HCT116 (cell line): ENCODE data around the gene MTHFS. TPM values are rescaled to one million over a fixed set of nuclear protein-coding genes. Genes with fewer than 3 reads are reported as not detected.

ENCODE experiments used
- ATAC-seq: fragments of 200-7000 bp; cut with Tn5 transposase; 2 replicates; pipeline ENCODE4 v1.9.1; 2020; ENCODE audit warnings: mild to moderate bottlenecking, moderate library complexity
- BruUV-seq: library from RNA; stranded (reverse); fragments of 400-500 nt; replicated peaks from 2 replicates; lab custom pipeline; 2021; lab: Mats Ljungman, UMichigan
- CTCF ChIA-PET: fragments of 300-600 bp; sonication (Branson Sonifier 250); formaldehyde crosslinking; loops from one replicate; lab custom pipeline; 2021; ENCODE audit warnings: antibody characterized with exemption; lab: Charles Lee
- POLR2A ChIA-PET: fragments of 300-600, 350-600 bp; sonication (Branson Sonifier 250); formaldehyde crosslinking; loops from one replicate; lab custom pipeline; 2021; ENCODE audit warnings: antibody characterized with exemption; lab: Charles Lee
- RAD21 ChIA-PET, 2 experiments: fragments of 300-600 bp; sonication (Branson Sonifier 250); formaldehyde crosslinking; loops; one replicate each; lab custom pipeline; 2023; ENCODE audit warnings: low total read pairs in 2 of 2; ENCODE audit not compliant: uncharacterized antibody in 2 of 2, unreplicated experiment in 2 of 2, low non-redundant PET in 1 of 2; lab: Charles Lee
- DNase-seq: peaks from one replicate; pipeline ENCODE4 v3.0.0-alpha.2; 2010; ENCODE audit warnings: low read depth, low spot score
- H2AFZ ChIP-seq: fragments of 200-600 bp; shearing (Covaris generic), sonication (generic); 2 replicates; pipeline ENCODE4 v1.6.1; 2017; ENCODE audit warnings: low read depth, mixed run types, mixed read lengths, antibody characterized with exemption, low read length; ENCODE audit not compliant: poor library complexity, severe bottlenecking
- H3K27ac ChIP-seq: 2 replicates; pipeline ENCODE4 v1.5.1; 2012; ENCODE audit warnings: low read depth, low read length
- H3K27me3 ChIP-seq: fragments of 200-600 bp; sonication (generic); 2 replicates; pipeline ENCODE4 v1.6.1; 2016; ENCODE audit warnings: mixed run types, low read length, mixed read lengths; ENCODE audit not compliant: insufficient read depth
- H3K36me3 ChIP-seq, 2 experiments: fragments of 200-500 bp in 1 of 2; fragments of 200-600 bp in 1 of 2; sonication (Bioruptor generic) in 1 of 2; sonication (generic) in 1 of 2; 2 replicates each; pipeline versions ENCODE4 v1.5.1 to v1.6.1; 2014 to 2016; ENCODE audit warnings: low read length in 2 of 2, inconsistent platforms in 1 of 2, mixed read lengths in 1 of 2, mixed run types in 1 of 2; ENCODE audit not compliant: insufficient read depth in 2 of 2, control insufficient read depth in 1 of 2
- H3K4me1 ChIP-seq, 2 experiments: fragments of 200-600 bp in 1 of 2; sonication (generic) in 1 of 2; 2 replicates each; pipeline versions ENCODE4 v1.5.1 to v1.6.1; 2012 to 2017; ENCODE audit warnings: low read length in 2 of 2, inconsistent platforms in 1 of 2, mild to moderate bottlenecking in 1 of 2, mixed read lengths in 1 of 2, mixed run types in 1 of 2, moderate library complexity in 1 of 2; ENCODE audit not compliant: insufficient read depth in 2 of 2, control insufficient read depth in 1 of 2
- H3K4me2 ChIP-seq: fragments of 200-600 bp; sonication (generic); 2 replicates; pipeline ENCODE4 v1.6.1; 2017; ENCODE audit warnings: mixed run types, low read length, mixed read lengths
- H3K4me3 ChIP-seq, 2 experiments: fragments of 200-600 bp in 1 of 2; sonication (generic) in 1 of 2; replicated peaks in 1 of 2; 2 replicates each; pipeline ENCODE4 v1.5.1; 2011 to 2016; ENCODE audit warnings: low read length in 2 of 2, control low read depth in 1 of 2, low read depth in 1 of 2, mild to moderate bottlenecking in 1 of 2, mixed read lengths in 1 of 2, mixed run types in 1 of 2
- H3K79me2 ChIP-seq: fragments of 200-600 bp; sonication (generic); 2 replicates; pipeline ENCODE4 v1.6.1; 2017; ENCODE audit warnings: mild to moderate bottlenecking, mixed run types, low read length, moderate library complexity, mixed read lengths; ENCODE audit not compliant: insufficient read depth
- H3K9ac ChIP-seq: fragments of 200-600 bp; sonication (generic); 2 replicates; pipeline ENCODE4 v1.6.1; 2016; ENCODE audit warnings: low read length, mixed read lengths
- H3K9me2 ChIP-seq: fragments of 200-600 bp; sonication (generic), shearing (Covaris generic); 2 replicates; pipeline ENCODE4 v1.6.1; 2017; ENCODE audit warnings: mixed run types, mild to moderate bottlenecking, moderate library complexity; ENCODE audit not compliant: insufficient read depth
- H3K9me3 ChIP-seq, 2 experiments: fragments of 200-500 bp in 1 of 2; fragments of 200-600 bp in 1 of 2; sonication (Bioruptor generic) in 1 of 2; sonication (generic) in 1 of 2; 2 replicates each; pipeline ENCODE4 v1.6.1; 2014 to 2017; ENCODE audit warnings: low read length in 2 of 2, mixed read lengths in 2 of 2, inconsistent platforms in 1 of 2, low read depth in 1 of 2, mild to moderate bottlenecking in 1 of 2, mixed run types in 1 of 2, moderate library complexity in 1 of 2; ENCODE audit not compliant: control insufficient read depth in 1 of 2, insufficient read depth in 1 of 2
- H4K20me1 ChIP-seq: fragments of 200-600 bp; sonication (generic), shearing (Covaris generic); 2 replicates; pipeline ENCODE4 v1.6.1; 2017; ENCODE audit warnings: mixed run types, mild to moderate bottlenecking, moderate library complexity; ENCODE audit not compliant: insufficient read depth
- ATF3 ChIP-seq: IDR thresholded peaks from 2 replicates; pipeline ENCODE4 v1.6.1; 2012
- CBX3 ChIP-seq: IDR thresholded peaks from 2 replicates; pipeline ENCODE4 v1.6.1; 2012; ENCODE audit warnings: low read depth
- CEBPB ChIP-seq: IDR thresholded peaks from 2 replicates; pipeline ENCODE4 v1.6.1; 2012; ENCODE audit warnings: low read depth
- CTCF ChIP-seq, 3 experiments: fragments of 200-600 bp in 1 of 3; sonication (generic) in 1 of 3; IDR thresholded peaks in 2 of 3; conservative IDR thresholded peaks in 1 of 3; 2 replicates each; pipeline ENCODE4 v1.5.1; 2012 to 2017; ENCODE audit warnings: low read depth in 2 of 3, low read length in 2 of 3, antibody characterized with exemption in 1 of 3, borderline replicate concordance in 1 of 3, control low read depth in 1 of 3, mild to moderate bottlenecking in 1 of 3, mixed read lengths in 1 of 3, mixed run types in 1 of 3, moderate library complexity in 1 of 3; ENCODE audit not compliant: insufficient read depth in 1 of 3
- EGR1 ChIP-seq: IDR thresholded peaks from 2 replicates; pipeline ENCODE4 v1.6.1; 2012; ENCODE audit warnings: low read depth
- ELF1 ChIP-seq: IDR thresholded peaks from 2 replicates; pipeline ENCODE4 v1.6.1; 2012; ENCODE audit warnings: low read depth, borderline replicate concordance
- EZH2phosphoT487 ChIP-seq: fragments of 200-600 bp; IDR thresholded peaks from 2 replicates; pipeline ENCODE4 v1.6.1; 2018; ENCODE audit warnings: antibody characterized with exemption, borderline replicate concordance
- FOSL1 ChIP-seq: IDR thresholded peaks from 2 replicates; pipeline ENCODE4 v1.6.1; 2012; ENCODE audit warnings: low read depth
- MAX ChIP-seq: IDR thresholded peaks from 2 replicates; pipeline ENCODE4 v1.6.1; 2012
- POLR2AphosphoS5 ChIP-seq: IDR thresholded peaks from 2 replicates; pipeline ENCODE4 v1.6.1; 2011; ENCODE audit warnings: mild to moderate bottlenecking, low read depth, low read length, moderate library complexity
- REST ChIP-seq: IDR thresholded peaks from 2 replicates; pipeline ENCODE4 v1.6.1; 2012; ENCODE audit warnings: low read depth
- SIN3A ChIP-seq: IDR thresholded peaks from 2 replicates; pipeline ENCODE4 v1.6.1; 2012; ENCODE audit warnings: low read depth
- ZFX ChIP-seq: fragments of 450-650 bp; IDR thresholded peaks from 2 replicates; pipeline ENCODE4 v1.6.1; 2017
- ZNF274 ChIP-seq: fragments of 200-500 bp; sonication (Bioruptor generic); IDR thresholded peaks from 2 replicates; pipeline ENCODE4 v1.6.1; 2014; ENCODE audit warnings: mild to moderate bottlenecking, low read depth, low read length, inconsistent platforms
- intact Hi-C: fragments of 100-400 bp; cut with micrococcal nuclease; formaldehyde crosslinking; loops from 2 replicates; pipeline ENCODE4 v1.10.0; 2022
- total RNA-seq: library from RNA; stranded (reverse); gene quantifications from one replicate; pipeline ENCODE4 v1.2.1, GENCODE V29; 2021; ENCODE audit not compliant: unreplicated experiment

The MTHFS gene
- total RNA-seq, 1 experiment from 2014 or later = 30.5 TPM

GRCh38 chr15:79903144-79903543 lies 6.3 kb upstream of the MTHFS start:
- Histone ChIP-seq H3K36me3 (no peaks in the 10 kb centered on the region), H3K9ac (no peak overlapping the region), H3K9me2 (no peaks in the 10 kb centered on the region), H3K79me2 (no peaks in the 10 kb centered on the region), H3K9me3 (no peaks in the 10 kb centered on the region), H3K4me3 (no peak overlapping the region), H3K4me1 (no peaks in the 10 kb centered on the region), H3K4me2 (no peak overlapping the region), H2AFZ (no peak overlapping the region)
- RAD21 ChIA-PET = no interaction called here
- no TSS peak for BruUV-seq
- intact Hi-C loops = no loop called here
- ATAC-seq = no peak
- POLR2A ChIA-PET = no interaction called here
- no peak for TF ChIP-seq ELF1
- no peak for TF ChIP-seq REST
- TF ChIP-seq FOSL1 = no peak
- no peak for TF ChIP-seq SIN3A
- TF ChIP-seq EGR1 = no peak
- no peak for TF ChIP-seq POLR2AphosphoS5
- TF ChIP-seq CTCF (IDR thresholded peaks at IDR 0.05 in 2 of 3, conservative IDR thresholded peaks at IDR 0.05 in 1 of 3; ENCODE audit: borderline replicate concordance in 1 of 3, insufficient read depth in 1 of 3, low read depth in 2 of 3, low read length in 2 of 3) = no peak
- no peak for TF ChIP-seq ZFX
- TF ChIP-seq CBX3 = no peak
- no peak for TF ChIP-seq CEBPB
- TF ChIP-seq ZNF274 = no peak
- no peak for TF ChIP-seq MAX
- TF ChIP-seq EZH2phosphoT487 = no peak
- TF ChIP-seq ATF3 = no peak
- TF ChIP-seq, all 23 proteins: peak for 0
- no peaks in the 10 kb centered on the region for H4K20me1 ChIP-seq
- CTCF ChIA-PET = no interaction called here
- no peak for DNase-seq
- no peak overlapping the region for H3K27ac ChIP-seq
- H3K27me3 ChIP-seq = no peaks in the 10 kb centered on the region
